ENCODE measurements around the gene QDPR. TPM values are rescaled to one million over a fixed set of nuclear protein-coding genes. Genes with fewer than 3 reads are reported as not detected.

Gene QDPR
- total RNA-seq, 1 experiment from 2014 or later: 39.5 TPM

GRCh38 chr4:17523662-17524061 lies 11.8 kb upstream of the QDPR start:
- no TSS peak for BruUV-seq (replicated peaks)
- ChIA-PET CTCF (no interaction called here), POLR2A (no interaction called here), RAD21 (ENCODE audit: low non-redundant PET in 1 of 2, low total read pairs in 2 of 2, uncharacterized antibody in 2 of 2, unreplicated experiment in 2 of 2) (no interaction called here)
- TF ChIP-seq FOSL1 (IDR thresholded peaks at IDR 0.05; ENCODE audit: low read depth): no peak
- TF ChIP-seq POLR2A (IDR thresholded peaks at IDR 0.05; ENCODE audit: borderline replicate concordance, extremely low read depth, insufficient read depth, insufficient read length): no peak
- TF ChIP-seq POLR2AphosphoS5 (IDR thresholded peaks at IDR 0.05; ENCODE audit: low read depth, low read length): no peak
- TF ChIP-seq, protein P1, sequence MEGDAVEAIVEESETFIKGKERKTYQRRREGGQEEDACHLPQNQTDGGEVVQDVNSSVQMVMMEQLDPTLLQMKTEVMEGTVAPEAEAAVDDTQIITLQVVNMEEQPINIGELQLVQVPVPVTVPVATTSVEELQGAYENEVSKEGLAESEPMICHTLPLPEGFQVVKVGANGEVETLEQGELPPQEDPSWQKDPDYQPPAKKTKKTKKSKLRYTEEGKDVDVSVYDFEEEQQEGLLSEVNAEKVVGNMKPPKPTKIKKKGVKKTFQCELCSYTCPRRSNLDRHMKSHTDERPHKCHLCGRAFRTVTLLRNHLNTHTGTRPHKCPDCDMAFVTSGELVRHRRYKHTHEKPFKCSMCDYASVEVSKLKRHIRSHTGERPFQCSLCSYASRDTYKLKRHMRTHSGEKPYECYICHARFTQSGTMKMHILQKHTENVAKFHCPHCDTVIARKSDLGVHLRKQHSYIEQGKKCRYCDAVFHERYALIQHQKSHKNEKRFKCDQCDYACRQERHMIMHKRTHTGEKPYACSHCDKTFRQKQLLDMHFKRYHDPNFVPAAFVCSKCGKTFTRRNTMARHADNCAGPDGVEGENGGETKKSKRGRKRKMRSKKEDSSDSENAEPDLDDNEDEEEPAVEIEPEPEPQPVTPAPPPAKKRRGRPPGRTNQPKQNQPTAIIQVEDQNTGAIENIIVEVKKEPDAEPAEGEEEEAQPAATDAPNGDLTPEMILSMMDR (IDR thresholded peaks at IDR 0.05 in 2 of 3, conservative IDR thresholded peaks at IDR 0.05 in 1 of 3; ENCODE audit: borderline replicate concordance in 1 of 3, insufficient read depth in 1 of 3, low read depth in 2 of 3, low read length in 2 of 3): no peak
- TF ChIP-seq JUND (IDR thresholded peaks at IDR 0.05): no peak
- no peak for TF ChIP-seq EGR1 (IDR thresholded peaks at IDR 0.05; ENCODE audit: low read depth)
- TF ChIP-seq CBX3 (IDR thresholded peaks at IDR 0.05; ENCODE audit: low read depth): no peak
- TF ChIP-seq, protein P2, sequence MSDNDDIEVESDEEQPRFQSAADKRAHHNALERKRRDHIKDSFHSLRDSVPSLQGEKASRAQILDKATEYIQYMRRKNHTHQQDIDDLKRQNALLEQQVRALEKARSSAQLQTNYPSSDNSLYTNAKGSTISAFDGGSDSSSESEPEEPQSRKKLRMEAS (IDR thresholded peaks at IDR 0.05): no peak
- TF ChIP-seq, protein P3, sequence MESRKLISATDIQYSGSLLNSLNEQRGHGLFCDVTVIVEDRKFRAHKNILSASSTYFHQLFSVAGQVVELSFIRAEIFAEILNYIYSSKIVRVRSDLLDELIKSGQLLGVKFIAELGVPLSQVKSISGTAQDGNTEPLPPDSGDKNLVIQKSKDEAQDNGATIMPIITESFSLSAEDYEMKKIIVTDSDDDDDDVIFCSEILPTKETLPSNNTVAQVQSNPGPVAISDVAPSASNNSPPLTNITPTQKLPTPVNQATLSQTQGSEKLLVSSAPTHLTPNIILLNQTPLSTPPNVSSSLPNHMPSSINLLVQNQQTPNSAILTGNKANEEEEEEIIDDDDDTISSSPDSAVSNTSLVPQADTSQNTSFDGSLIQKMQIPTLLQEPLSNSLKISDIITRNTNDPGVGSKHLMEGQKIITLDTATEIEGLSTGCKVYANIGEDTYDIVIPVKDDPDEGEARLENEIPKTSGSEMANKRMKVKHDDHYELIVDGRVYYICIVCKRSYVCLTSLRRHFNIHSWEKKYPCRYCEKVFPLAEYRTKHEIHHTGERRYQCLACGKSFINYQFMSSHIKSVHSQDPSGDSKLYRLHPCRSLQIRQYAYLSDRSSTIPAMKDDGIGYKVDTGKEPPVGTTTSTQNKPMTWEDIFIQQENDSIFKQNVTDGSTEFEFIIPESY (IDR thresholded peaks at IDR 0.05; ENCODE audit: extremely low read depth, insufficient replicate concordance, low read length): no peak
- TF ChIP-seq RAD21 (IDR thresholded peaks at IDR 0.05; ENCODE audit: low read depth): no peak
- TF ChIP-seq SP1 (IDR thresholded peaks at IDR 0.05; ENCODE audit: low read depth): no peak
- TF ChIP-seq, protein P4, sequence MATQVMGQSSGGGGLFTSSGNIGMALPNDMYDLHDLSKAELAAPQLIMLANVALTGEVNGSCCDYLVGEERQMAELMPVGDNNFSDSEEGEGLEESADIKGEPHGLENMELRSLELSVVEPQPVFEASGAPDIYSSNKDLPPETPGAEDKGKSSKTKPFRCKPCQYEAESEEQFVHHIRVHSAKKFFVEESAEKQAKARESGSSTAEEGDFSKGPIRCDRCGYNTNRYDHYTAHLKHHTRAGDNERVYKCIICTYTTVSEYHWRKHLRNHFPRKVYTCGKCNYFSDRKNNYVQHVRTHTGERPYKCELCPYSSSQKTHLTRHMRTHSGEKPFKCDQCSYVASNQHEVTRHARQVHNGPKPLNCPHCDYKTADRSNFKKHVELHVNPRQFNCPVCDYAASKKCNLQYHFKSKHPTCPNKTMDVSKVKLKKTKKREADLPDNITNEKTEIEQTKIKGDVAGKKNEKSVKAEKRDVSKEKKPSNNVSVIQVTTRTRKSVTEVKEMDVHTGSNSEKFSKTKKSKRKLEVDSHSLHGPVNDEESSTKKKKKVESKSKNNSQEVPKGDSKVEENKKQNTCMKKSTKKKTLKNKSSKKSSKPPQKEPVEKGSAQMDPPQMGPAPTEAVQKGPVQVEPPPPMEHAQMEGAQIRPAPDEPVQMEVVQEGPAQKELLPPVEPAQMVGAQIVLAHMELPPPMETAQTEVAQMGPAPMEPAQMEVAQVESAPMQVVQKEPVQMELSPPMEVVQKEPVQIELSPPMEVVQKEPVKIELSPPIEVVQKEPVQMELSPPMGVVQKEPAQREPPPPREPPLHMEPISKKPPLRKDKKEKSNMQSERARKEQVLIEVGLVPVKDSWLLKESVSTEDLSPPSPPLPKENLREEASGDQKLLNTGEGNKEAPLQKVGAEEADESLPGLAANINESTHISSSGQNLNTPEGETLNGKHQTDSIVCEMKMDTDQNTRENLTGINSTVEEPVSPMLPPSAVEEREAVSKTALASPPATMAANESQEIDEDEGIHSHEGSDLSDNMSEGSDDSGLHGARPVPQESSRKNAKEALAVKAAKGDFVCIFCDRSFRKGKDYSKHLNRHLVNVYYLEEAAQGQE (IDR thresholded peaks at IDR 0.05; ENCODE audit: low read depth): no peak
- ATAC-seq: no peak
- Histone ChIP-seq H4K20me1 (ENCODE audit: insufficient read depth) (no peaks in the 10 kb centered on the region), H3K27ac (ENCODE audit: low read depth, low read length) (no peak overlapping the region), H3K79me2 (ENCODE audit: insufficient read depth, low read length) (no peaks in the 10 kb centered on the region), H3K9ac (ENCODE audit: low read length) (no peak overlapping the region), H3K4me2 (ENCODE audit: low read length) (no peak overlapping the region), H3K4me1 (ENCODE audit: control insufficient read depth in 1 of 2, insufficient read depth in 2 of 2, low read length in 2 of 2) (no peaks in the 10 kb centered on the region), H3K27me3 (ENCODE audit: insufficient read depth, low read length) (peaks cover 4% of the 10 kb centered on the region; the same call in 1 of the 2 replicates), H3K4me3 (replicated peaks in 1 of 2; ENCODE audit: low read depth in 1 of 2, low read length in 2 of 2) (no peak overlapping the region), H2AFZ (ENCODE audit: low read depth, low read length, poor library complexity, severe bottlenecking) (no peak overlapping the region), H3K9me3 (ENCODE audit: control insufficient read depth in 1 of 2, insufficient read depth in 1 of 2, low read depth in 1 of 2, low read length in 2 of 2) (no peaks in the 10 kb centered on the region), H3K36me3 (ENCODE audit: control insufficient read depth in 1 of 2, insufficient read depth in 2 of 2, low read length in 2 of 2) (no peaks in the 10 kb centered on the region), H3K9me2 (ENCODE audit: insufficient read depth) (no peaks in the 10 kb centered on the region)
- DNase-seq (ENCODE audit: low read depth, low spot score): no peak
- intact Hi-C loops (cut with micrococcal nuclease): no loop called here
